K562 (cell line): ENCODE measurements around the gene LRGUK. TPM values are rescaled to one million over a fixed set of nuclear protein-coding genes. Genes with fewer than 3 reads are reported as not detected.

Experiments used
- CXXC5 ChIP-seq: fragments of 250-450 bp; sonication (Bioruptor Pico); IDR thresholded peaks from 2 replicates; pipeline ENCODE4 v1.8.0; 2022; ENCODE audit warnings: inconsistent platforms, mild to moderate bottlenecking, moderate library complexity
- MGA ChIP-seq: fragments of 450-650 bp; IDR thresholded peaks from 2 replicates; pipeline ENCODE4 v1.6.1; 2016; ENCODE audit warnings: mild to moderate bottlenecking, moderate library complexity
- PML ChIP-seq: IDR thresholded peaks from 2 replicates; pipeline ENCODE4 v1.6.1; 2012; ENCODE audit warnings: low read length, inconsistent platforms
- SMARCE1 ChIP-seq: fragments of 450-650 bp; IDR thresholded peaks from 2 replicates; pipeline ENCODE4 v1.7.1; 2016; ENCODE audit warnings: mild to moderate bottlenecking
- polyA plus RNA-seq, 8 experiments: library from polyadenylated mRNA; depleted of rRNA in 4 of 8; stranded (reverse) in 5 of 8; unstranded in 3 of 8; fragments of >200 nt; fragmentation: Nextera tagmentation in 2 of 8; fragmentation: Illumina TruSeq in 1 of 8; extraction: Ambion mirVana in 2 of 8; extraction: Trizol in 1 of 8; gene quantifications; 2 replicates each; pipeline versions ENCODE4 v1.2.1 to v1.2.3, GENCODE V29; 2011 to 2014; ENCODE audit warnings: inconsistent platforms in 1 of 8, missing spikeins in 1 of 8
- total RNA-seq, 7 experiments: library from RNA; depleted of rRNA in 6 of 7; stranded (reverse); fragments of >200 nt in 6 of 7; fragmentation: Illumina TruSeq in 2 of 7; extraction: Trizol in 2 of 7; gene quantifications; 2 replicates each; pipeline versions ENCODE4 v1.2.1 to v1.2.3, GENCODE V29; 2011 to 2021; ENCODE audit warnings: low replicate concordance in 1 of 7
- TF ChIP-seq, protein P1 (sequence below), 2 experiments: fragments of 250-450 bp in 1 of 2; fragments of 450-650 bp in 1 of 2; sonication (Bioruptor Pico) in 1 of 2; IDR thresholded peaks; 2 replicates each; pipeline versions ENCODE4 v1.6.1 to v1.8.0; 2016 to 2021; ENCODE audit warnings: mild to moderate bottlenecking in 2 of 2, moderate library complexity in 2 of 2, missing compliant biosample characterization in 1 of 2, missing genetic modification characterization in 1 of 2
- TF ChIP-seq, protein P2 (sequence below): sonication (generic); formaldehyde crosslinking; IDR thresholded peaks from 2 replicates; pipeline ENCODE4 v1.8.0; 2022; ENCODE audit warnings: mild to moderate bottlenecking, missing genetic modification reagents
- TF ChIP-seq, protein P3 (sequence below): fragments of 450-650 bp; formaldehyde crosslinking; IDR thresholded peaks from 2 replicates; pipeline ENCODE4 v1.4.0; 2022; ENCODE audit warnings: missing genetic modification characterization

Gene LRGUK
- total and polyA plus RNA-seq, 9 of the 15 experiments (the other 6 are each of a cell fraction or from before 2014, with no cell fraction given), result 0.04 to 0.33 (median 0.18) TPM

DNA sequence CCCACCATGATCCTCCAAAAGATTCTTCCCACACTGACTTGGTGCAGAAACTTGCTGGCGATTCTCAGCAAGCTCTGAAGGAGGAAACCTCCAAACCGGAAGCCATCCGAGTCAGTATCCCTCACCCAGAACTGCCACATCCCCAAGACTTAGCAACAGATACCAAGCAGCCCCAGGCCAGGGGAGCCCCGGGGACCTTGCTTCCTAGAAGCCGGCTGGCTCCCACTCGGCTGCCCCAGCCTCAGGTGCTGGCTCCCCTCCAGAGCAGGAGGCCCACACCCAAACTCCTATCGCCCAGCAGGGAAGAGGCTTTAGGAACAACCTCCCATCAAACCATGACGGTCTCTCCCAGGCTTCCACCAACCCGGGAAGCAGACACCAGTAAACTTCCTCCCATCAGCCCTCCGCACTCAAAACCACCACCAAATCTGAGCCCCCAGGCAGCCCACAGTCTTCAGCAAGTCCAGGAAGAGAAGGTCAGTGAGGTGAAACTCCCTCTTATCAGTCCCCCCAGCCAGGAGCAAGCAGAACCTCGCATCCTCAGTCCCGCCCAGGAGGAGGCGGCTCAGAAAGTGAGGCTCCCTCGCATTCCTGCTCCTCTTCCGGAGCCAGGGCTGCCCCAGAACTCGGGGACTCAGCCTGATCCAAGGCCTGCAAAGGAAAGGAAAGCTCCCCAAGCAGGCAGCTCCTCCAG is 82.3 kb downstream of the LRGUK start (continued):
- TF ChIP-seq, protein P1, sequence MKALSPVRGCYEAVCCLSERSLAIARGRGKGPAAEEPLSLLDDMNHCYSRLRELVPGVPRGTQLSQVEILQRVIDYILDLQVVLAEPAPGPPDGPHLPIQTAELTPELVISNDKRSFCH (CRISPR knock-in tag; IDR thresholded peaks at IDR 0.05), result no peak
- TF ChIP-seq, protein P1 (tag; IDR thresholded peaks at IDR 0.05), result peak; percentile 95
- TF ChIP-seq PML (peak; percentile 79), CXXC5 (peak; percentile 73), SMARCE1 (peak; percentile 87), MGA (no peak)
- TF ChIP-seq, protein P2, sequence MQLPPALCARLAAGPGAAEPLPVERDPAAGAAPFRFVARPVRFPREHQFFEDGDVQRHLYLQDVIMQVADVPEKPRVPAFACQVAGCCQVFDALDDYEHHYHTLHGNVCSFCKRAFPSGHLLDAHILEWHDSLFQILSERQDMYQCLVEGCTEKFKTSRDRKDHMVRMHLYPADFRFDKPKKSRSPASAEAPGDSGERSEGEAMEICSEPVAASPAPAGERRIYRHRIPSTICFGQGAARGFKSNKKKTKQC (CRISPR knock-in tag), result peak; percentile 51; the same call in 1 of the 2 replicates
- TF ChIP-seq, protein P3, sequence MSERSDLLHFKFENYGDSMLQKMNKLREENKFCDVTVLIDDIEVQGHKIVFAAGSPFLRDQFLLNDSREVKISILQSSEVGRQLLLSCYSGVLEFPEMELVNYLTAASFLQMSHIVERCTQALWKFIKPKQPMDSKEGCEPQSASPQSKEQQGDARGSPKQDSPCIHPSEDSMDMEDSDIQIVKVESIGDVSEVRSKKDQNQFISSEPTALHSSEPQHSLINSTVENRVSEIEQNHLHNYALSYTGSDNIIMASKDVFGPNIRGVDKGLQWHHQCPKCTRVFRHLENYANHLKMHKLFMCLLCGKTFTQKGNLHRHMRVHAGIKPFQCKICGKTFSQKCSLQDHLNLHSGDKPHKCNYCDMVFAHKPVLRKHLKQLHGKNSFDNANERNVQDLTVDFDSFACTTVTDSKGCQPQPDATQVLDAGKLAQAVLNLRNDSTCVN (CRISPR knock-in tag), result peak; percentile 32; the same call in 1 of the 2 replicates
